ENCODE measurements around the gene ITGA11.

GRCh38 chr15:68430471-68431036 is 1.4 kb downstream of the ITGA11 start:
- TF ChIP-seq, protein P1, sequence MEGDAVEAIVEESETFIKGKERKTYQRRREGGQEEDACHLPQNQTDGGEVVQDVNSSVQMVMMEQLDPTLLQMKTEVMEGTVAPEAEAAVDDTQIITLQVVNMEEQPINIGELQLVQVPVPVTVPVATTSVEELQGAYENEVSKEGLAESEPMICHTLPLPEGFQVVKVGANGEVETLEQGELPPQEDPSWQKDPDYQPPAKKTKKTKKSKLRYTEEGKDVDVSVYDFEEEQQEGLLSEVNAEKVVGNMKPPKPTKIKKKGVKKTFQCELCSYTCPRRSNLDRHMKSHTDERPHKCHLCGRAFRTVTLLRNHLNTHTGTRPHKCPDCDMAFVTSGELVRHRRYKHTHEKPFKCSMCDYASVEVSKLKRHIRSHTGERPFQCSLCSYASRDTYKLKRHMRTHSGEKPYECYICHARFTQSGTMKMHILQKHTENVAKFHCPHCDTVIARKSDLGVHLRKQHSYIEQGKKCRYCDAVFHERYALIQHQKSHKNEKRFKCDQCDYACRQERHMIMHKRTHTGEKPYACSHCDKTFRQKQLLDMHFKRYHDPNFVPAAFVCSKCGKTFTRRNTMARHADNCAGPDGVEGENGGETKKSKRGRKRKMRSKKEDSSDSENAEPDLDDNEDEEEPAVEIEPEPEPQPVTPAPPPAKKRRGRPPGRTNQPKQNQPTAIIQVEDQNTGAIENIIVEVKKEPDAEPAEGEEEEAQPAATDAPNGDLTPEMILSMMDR (IDR thresholded peaks at IDR 0.05), result no peak
- no peak for TF ChIP-seq EZH2 (IDR thresholded peaks at IDR 0.05; ENCODE audit: borderline replicate concordance, insufficient read depth, low read depth, low read length, poor library complexity, severe bottlenecking)
